NCI-H2171 treated with DMSO at 0.1 percent for 48 hours (cell line): ENCODE measurements around the gene TMC3.
A peak's percentile ranks its signal among the peaks of the same experiment; 100 is the strongest.
"Not testable (repeated sequence)": the region's sequence is repeated elsewhere in the genome, so short reads cannot be mapped to it uniquely, and the experiment has no call there.

Experiments
- DNase-seq: peaks from one replicate; lab custom pipeline; 2025; lab: John Stamatoyannopoulos, UW

The TMC3 gene

GRCh38 chr15:81384891-81385720 lies 11.1 kb upstream of the TMC3 start:
- DNase-seq, result no peak

GRCh38 chr15:81381720-81382119 lies 7.7 kb upstream of the TMC3 start:
- no peak for DNase-seq

- peak; percentile 4 for DNase-seq
These were observed 6.7 kb upstream of the TMC3 start for GRCh38 chr15:81380668-81381067.

- DNase-seq, result no peak
These were observed 6.2 kb upstream of the TMC3 start for GRCh38 chr15:81380203-81380602.

- DNase-seq, result no peak
These were observed 5.3 kb upstream of the TMC3 start for GRCh38 chr15:81379269-81379668.

GRCh38 chr15:81378443-81378842 lies 4.4 kb upstream of the TMC3 start:
- no peak for DNase-seq

GRCh38 chr15:81377871-81378270 lies 3.9 kb upstream of the TMC3 start:
- no peak for DNase-seq

GRCh38 chr15:81376231-81376630 lies 2.2 kb upstream of the TMC3 start:
- DNase-seq, result no peak

- DNase-seq, result no peak
These were observed 1.4 kb upstream of the TMC3 start for GRCh38 chr15:81375461-81375860.

- DNase-seq, result no peak
These were observed 837 bp downstream of the TMC3 start for GRCh38 chr15:81373176-81373575.

- no peak for DNase-seq
These were observed 1.4 kb downstream of the TMC3 start for GRCh38 chr15:81372575-81372974.

- no peak for DNase-seq
These were observed 10.1 kb downstream of the TMC3 start for GRCh38 chr15:81363718-81364500.

GRCh38 chr15:81363276-81363675 lies 10.7 kb downstream of the TMC3 start:
- DNase-seq, result no peak

GRCh38 chr15:81362790-81363189 lies 11.2 kb downstream of the TMC3 start:
- no peak for DNase-seq

GRCh38 chr15:81361891-81362290 lies 12.1 kb downstream of the TMC3 start:
- DNase-seq, result no peak

- no peak for DNase-seq
These were observed 13.5 kb downstream of the TMC3 start for GRCh38 chr15:81360491-81360890.

GRCh38 chr15:81358248-81358647 lies 15.8 kb downstream of the TMC3 start:
- no peak for DNase-seq

- DNase-seq, result no peak
These were observed 16.8 kb downstream of the TMC3 start for GRCh38 chr15:81357180-81357686.

- DNase-seq, result no peak
These were observed 17.8 kb downstream of the TMC3 start for GRCh38 chr15:81356252-81356651.

- DNase-seq, result no peak
These were observed 22.4 kb downstream of the TMC3 start for GRCh38 chr15:81351651-81352050.

GRCh38 chr15:81349271-81349670 lies 24.7 kb downstream of the TMC3 start:
- DNase-seq, result no peak

GRCh38 chr15:81348691-81349090 lies 25.3 kb downstream of the TMC3 start:
- not testable (repeated sequence) for DNase-seq

GRCh38 chr15:81347910-81348309 lies 26.1 kb downstream of the TMC3 start:
- DNase-seq, result no peak
